Stomach (tissue), 4 donors: Measurements from ENCODE around the gene GMDS.

ENCODE experiments used
- CTCF ChIP-seq, 7 experiments: fragments of 450-650 bp in 4 of 7; fragments of 200-600 bp in 3 of 7; sonication (generic) in 3 of 7; IDR thresholded peaks; one replicate each; pipeline ENCODE4 v1.5.1; 2016 to 2019; ENCODE audit warnings: antibody characterized with exemption in 7 of 7, control low read depth in 2 of 7, mild to moderate bottlenecking in 1 of 7
- EP300 ChIP-seq: sonication (generic); formaldehyde crosslinking; IDR thresholded peaks from one replicate; pipeline ENCODE4 v1.6.1; 2017; ENCODE audit warnings: antibody characterized with exemption
- POLR2A ChIP-seq, 4 donors: fragments of 450-650 bp; IDR thresholded peaks; one replicate each; pipeline ENCODE4 v1.6.1; 2016; ENCODE audit warnings: antibody characterized with exemption in 4 of 4, control low read depth in 2 of 4, mild to moderate bottlenecking in 1 of 4, moderate library complexity in 1 of 4

GRCh38 chr6:2184700-2185455, 60.5 kb downstream of the GMDS start:
- no peak for TF ChIP-seq CTCF (IDR thresholded peaks at IDR 0.05)
- no peak for TF ChIP-seq POLR2A (IDR thresholded peaks at IDR 0.05)
- no peak for TF ChIP-seq EP300
